ENCODE data around the gene SLC14A1.
"Not testable (repeated sequence)": the region's sequence is repeated elsewhere in the genome, so short reads cannot be mapped to it uniquely, and the experiment has no call there.

SLC14A1 gene

DNA sequence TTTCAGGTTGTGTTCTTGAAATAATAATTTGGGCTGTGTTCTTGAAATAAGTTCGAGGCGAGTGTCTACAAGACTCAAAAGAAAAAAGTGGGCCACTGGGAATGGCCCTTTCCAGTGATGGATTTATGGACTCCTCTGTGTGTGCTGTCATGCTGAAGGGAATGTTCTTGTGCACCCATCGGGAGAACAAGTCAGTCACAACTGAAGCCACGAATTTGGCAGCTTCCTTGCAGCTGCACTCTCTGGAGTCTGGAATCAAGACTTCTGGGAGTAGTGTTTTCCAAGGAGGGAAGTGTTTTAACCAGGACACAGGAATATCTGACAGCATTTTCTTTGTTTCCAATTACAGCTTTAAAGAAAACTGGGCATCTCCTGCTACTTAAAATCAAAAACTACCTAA, 620 bp downstream of the SLC14A1 start:
- no peak for DNase-seq

DNA sequence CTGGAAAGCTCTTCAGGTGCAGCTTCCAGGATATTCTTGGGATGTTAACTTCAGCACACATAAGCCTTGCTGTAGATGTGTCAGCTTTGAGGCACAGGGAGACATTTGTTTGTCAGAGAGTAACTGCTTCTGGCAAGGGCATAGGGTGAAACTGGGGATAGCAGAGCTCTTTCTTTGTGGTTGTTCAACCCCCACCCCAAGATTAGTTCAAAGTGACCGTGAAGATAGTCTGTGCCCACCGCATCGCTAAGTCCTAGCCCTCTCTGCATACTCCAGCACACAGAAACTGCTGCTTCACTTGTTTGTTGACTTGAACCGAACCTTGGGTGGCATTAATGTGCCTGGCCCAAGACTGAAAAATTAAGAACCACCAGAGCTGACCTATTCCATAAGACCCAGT, 1.4 kb downstream of the SLC14A1 start:
- DNase-seq, result no peak

DNA sequence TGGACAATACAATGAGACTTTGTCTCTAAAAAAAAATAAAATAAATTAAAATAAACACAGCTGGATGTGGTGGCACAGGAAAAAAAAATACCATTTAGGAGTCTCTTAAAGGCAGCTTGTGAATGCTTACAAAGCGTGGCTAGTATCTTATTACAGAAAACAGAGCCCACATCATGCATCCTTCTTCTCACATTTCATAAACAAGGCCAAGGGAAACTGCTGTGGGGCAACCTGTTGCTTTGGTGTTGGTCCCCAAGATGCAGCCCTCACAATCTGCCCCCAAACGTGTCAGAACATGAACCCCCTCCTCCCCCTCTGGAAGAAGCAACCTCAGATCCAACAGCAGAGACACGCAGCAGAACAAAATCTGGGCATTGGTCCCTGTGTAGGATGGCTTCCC, 2.6 kb downstream of the SLC14A1 start:
- DNase-seq, result no peak

DNA sequence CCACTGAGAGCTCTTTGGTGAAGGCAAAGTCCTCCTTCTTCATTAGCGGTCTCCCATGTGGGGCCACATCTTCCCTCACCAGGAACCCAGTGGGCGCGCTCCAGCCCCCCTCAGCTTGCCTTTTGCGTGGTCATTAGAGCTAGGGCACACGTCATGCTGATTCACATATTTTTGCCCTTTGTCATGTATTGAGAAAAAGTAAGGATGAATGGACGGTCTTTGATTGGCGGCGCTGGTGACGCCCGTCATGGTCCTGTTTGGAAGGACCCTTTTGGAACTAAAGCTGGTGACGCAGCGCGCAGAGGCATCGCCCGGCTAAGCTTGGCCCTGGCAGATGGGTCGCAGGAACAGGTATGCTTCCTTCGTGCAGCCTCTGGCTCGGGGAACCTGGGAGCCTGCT, 3.1 kb downstream of the SLC14A1 start:
- no peak for DNase-seq

DNA sequence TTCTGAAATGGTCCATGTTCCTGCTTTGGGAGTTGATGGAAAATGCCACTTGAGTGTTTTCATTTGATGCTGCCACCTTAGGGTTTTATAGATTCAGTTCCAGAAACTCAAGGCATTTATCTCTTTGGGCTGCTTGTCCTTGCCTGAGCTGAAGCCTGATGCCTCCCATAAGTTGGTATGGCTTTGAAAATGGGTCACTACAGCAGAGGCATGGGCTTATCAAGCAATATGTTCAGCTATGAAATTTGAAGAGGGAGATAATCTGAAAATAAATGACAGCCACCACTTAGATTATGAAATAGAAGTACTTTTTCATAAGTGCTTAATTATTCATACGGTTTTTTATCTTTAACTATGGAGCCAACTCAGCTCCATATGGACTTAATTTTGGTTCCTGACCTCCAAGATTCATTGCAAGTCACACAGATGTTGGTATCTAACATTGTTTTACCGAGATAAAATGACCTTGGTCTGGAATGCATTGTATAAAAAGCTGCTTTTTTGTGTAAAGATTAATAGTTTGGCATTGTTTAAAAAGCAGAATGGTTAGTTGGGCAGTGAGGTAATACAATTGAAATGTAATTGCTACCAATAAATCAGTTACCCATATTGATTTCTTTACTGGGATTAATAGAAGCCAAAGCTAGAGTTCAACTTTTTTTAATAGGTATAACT, 4.5 kb downstream of the SLC14A1 start:
- no peak for DNase-seq

DNA sequence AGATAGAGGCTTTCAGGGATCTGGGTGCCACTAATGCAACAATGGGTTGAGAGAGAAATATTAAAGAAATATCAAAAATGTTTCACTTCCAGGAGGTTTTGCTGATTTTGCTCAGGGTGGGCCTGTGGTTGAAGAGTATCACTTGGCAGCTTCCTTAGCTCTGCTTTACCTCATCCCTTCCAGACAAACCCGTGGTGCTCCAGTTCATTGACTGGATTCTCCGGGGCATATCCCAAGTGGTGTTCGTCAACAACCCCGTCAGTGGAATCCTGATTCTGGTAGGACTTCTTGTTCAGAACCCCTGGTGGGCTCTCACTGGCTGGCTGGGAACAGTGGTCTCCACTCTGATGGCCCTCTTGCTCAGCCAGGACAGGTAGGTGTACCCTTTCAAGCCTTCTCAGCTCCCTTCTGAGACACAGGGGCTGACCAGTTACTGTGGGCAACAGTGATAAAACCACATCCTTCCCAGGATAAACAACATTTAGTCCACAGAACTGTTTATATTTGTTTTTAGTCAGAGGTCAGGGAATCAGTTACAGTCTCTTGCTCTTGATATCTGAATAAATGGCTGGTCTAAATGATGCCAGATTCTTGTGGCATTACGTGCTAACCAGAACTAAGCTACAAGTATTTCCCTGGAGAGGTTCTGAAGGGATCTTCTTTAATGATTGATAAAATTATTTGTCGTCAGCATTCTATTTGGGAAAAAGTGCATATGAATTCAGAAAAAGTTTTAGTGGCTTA, 7.0 kb downstream of the SLC14A1 start:
- no peak for DNase-seq

DNA sequence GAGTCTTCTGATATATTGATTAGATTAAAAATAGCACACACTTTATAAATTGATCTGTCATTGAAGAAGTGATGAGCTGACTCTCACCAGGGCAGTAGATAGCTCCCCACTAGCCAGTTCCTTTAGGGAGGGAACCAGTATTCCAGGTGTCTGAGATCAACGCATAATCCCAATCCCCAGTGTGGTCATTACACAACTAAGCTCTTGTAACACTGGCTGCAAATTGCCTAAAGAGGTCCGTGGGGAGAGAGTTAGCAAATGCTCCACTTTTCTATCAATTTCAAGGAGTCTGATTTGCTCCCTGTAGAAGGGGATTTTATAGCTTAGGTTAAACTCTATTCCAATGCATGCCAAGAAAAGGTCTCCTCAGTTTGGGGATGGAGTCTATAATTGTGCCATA, 7.7 kb downstream of the SLC14A1 start:
- DNase-seq, result no peak

DNA sequence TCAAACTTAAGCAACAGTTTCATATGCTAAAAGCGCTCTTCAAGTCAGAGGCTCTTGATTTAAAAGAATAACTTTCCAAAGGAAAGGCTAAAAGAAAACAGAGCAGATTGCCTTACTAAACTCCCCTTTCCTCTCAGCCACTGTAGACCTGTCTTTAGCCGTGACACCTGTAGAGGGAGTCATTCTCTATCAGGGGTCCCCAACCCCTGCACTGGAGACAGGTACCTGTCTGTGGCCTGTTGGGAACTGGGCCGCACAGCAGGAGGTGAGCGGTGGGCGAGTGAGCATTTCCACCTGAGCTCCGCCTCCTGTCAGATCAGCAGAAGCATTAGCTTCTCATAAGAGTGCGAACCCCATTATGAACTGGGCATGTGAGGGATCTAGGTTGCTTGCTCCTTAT, 9.6 kb downstream of the SLC14A1 start:
- DNase-seq, result no peak

DNA sequence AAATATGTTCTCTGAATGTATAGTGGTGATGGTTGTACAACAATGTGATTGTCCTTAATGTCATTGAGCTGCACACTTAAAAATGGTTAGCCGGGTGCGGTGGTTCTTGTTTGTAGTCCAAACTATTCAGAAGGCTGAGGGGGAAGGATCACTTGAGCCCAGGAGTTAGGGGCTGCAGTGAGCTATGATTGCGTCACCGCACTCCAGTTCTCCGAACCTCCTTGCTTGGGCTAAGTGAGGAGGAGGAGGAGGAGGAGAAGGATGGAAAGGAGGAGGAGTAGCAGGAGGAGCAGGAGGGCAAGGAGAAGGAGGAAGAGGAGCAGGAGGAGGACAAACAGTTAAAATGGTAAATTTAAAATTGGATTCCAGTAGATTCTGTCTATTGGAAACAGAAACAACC, 10.5 kb downstream of the SLC14A1 start:
- DNase-seq, result no peak

DNA sequence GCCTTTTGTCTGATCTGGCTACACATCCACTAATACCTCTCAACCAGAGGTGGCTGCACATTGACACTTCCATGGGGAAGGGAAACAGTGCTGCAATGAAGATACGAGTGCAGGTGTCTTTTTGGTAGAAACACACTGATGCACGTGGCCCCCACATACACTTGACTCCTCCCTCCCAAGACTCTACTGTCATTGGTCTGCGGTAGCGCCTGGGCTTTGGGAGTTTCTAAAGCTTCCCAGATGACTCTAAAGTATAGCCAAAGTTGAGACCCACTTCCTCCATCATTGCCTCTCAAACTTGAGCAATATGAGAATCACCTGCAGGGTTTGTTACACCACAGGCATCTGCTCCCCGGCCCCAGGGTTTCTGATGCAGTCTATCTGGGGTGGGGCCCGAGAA, 11.0 kb downstream of the SLC14A1 start:
- no peak for DNase-seq

DNA sequence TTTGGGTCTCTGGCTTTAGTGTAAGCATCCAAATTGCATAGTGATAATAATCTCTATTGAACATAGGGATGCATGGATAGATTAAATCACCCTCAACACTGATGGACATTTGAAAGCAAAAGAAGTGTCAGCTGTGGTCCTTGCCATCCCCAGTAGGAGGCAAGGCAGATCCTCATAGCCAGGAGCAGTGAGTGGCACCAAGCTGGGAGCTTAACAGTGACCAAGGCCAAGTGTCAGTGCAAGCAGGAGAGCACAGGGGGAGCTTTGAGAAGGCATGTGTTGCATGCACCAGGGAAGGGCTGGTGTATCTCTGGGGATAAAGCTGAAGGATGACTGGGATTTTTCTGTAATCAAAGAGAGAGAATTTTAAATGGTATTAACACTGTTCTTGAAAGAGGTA, 14.7 kb downstream of the SLC14A1 start:
- DNase-seq, result no peak

DNA sequence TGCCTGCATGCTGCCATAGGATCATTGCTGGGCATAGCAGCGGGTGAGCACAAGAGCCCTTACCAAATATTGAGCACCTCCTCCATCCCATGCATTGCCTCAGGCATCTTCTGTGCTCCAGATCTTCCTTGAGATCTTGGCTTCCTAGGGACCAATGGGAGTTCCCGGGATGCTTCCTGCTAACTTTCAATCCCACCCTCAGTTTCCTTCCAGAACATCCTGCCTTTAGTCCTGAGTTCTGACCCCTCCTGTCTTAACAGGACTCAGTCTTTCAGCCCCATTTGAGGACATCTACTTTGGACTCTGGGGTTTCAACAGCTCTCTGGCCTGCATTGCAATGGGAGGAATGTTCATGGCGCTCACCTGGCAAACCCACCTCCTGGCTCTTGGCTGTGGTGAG, 15.3 kb downstream of the SLC14A1 start:
- no peak for DNase-seq

DNA sequence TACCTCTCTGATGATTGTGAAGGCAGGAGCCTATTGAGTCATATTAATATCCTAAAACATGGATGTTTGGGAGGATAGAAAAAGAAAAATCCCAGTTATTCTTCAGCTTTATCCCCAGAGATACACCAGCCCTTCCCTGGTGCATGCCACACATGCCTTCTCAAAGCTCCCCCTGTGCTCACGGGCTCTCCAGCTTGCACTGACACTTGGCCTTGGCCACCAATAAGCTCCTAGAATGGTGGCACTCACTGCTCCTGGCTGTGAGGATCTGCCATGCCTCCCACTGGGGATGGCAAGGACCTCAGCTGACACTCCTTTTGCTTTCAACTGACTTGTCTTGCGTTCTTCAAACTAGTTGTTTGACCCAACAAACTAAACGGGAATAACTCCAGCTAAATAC, 15.9 kb downstream of the SLC14A1 start:
- DNase-seq, result no peak

DNA sequence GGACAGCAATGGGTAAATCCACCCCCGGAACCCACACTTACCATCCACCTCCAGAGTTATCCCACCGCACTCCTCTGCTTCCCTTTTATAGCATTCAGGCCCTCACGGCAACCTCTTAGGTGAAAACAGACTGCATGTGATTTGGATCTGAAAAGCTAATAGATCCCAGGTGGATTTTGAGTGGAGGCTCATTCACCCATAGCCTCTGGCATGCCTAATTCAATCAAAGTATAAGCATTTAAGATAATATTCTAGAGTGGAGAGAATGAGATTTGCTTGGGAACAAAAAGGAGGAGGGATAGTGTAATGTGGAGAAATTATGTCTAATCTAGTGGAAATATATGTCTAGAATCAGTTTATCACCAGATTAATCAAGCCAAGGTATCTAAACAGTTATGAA, 17.1 kb downstream of the SLC14A1 start:
- no peak for DNase-seq

DNA sequence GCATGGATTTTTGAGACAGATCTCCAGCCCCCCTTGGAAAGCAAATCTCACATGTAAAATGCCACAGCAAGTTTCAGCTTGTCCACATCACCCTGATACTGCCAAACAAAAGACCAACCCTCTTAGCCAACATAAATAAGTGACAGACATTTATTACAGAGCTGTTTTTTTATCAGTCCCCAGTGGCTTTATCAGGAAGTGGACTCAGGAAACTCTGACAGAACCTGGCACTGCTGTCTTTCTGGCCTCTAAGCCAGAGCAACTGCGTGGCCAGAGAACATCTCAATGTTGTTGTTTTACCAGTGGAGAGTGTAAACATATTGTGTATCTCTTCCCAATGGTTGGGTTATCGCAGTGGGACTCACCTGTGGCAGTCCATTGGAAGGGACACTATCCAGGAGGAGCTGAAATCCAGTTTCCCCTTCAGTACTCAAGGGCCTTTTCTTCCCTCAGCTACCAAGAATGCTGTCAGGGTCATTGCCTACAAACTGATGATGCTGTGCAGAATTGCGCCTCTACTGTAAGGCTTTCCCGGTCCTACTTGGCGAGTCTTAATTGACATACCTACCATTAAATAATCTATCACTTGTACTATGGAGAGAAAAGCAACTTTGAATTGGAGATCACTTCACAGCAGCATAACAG, 22.0 kb downstream of the SLC14A1 start:
- no peak for DNase-seq

DNA sequence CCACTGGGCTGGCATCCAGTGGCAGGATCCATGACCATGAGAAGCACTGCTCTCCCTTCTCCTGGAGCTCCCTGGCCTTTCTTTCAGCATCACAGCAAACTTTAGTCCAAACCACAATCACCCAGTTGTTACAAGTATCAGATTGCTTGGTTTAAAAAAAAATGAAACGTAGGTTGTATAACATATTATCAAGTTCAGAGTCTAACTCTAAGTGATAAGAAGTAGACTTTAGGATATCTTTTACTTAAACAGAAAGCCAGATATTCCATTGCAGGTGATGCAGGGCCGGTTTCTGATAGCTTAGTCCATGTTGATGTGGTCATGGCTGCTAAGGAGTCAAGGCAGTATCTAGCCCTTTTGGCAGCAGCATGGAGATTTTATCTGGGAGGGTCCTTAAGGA, 24.5 kb downstream of the SLC14A1 start:
- no peak for DNase-seq

DNA sequence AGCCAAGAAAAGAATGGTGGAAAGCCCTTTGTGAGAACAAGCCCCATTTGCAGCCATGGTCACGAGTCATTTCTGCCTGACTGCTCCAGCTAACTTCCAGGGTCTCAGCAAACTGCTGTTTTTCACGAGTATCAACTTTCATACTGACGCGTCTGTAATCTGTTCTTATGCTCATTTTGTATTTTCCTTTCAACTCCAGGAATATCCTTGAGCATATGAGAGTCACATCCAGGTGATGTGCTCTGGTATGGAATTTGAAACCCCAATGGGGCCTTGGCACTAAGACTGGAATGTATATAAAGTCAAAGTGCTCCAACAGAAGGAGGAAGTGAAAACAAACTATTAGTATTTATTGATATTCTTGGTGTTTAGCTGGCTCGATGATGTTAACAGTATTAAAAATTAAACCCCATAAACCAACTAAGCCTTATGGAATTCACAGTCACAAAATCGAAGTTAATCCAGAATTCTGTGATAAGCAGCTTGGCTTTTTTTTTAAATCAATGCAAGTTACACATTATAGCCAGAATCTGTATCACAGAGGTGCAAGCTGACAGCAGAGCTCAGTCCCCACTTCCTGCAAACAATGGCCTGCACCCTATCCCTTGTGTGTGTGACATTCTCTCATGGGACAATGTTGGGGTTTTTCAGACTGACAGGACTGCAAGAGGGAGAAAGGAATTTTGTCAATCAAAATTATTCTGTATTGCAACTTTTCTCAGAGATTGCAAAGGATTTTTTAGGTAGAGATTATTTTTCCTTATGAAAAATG, 26.1 kb downstream of the SLC14A1 start:
- DNase-seq, result no peak

DNA sequence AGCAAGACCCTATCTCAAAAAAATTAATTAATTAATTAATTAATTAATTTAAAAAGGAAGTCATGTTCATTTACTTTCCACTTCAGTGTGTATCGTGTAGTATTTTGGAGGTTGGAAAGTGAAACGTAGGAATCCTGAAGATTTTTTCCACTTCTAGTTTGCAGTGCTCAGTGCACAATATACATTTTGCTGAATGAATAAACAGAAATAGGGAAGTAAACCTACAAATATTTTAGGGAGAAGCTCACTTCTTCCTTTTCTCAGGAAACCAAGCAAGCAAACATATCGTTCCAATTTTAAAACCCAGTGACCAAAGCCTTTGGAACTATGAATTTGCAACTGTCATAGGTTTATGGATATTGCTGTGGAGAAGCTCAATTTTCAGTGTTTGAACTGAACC, 27.8 kb downstream of the SLC14A1 start:
- no peak for DNase-seq

DNA sequence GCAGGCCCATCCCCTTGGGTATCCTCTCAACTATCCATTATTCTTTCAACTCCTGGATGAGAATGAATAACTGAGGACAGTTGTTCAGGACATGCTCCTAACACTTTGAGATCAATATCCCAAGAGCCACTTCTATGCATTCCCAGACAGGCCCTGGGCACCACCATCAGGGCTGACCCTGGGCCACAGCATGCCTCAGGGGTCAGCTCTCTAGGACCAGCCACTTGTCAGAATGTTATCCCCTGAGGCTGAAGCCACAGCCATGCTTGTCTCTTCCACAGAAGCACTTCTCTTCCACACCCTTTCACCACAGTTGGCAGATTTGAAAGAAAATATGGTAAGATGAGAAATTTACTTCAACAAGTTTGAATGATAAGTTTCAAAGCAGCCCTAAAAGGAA, 28.7 kb downstream of the SLC14A1 start:
- no peak for DNase-seq

DNA sequence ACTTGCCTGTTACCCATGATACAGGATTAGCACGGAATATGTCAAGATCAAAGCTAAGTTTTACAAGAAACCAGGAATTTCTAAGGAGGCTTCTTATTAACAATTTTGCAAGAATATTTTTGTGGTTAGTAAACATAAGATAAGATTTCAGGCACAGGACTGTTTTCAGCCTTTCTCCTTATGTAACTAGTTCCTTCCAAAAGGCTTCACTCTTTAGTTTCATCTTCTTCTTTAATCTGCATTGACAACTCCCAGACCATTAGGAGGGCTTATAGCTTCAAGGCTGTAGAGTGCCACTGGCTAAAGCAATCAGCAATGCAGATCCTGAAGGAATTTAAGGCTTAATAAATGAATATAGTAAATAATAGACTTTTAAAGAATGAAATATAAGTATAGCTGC, 29.3 kb downstream of the SLC14A1 start:
- DNase-seq, result no peak

DNA sequence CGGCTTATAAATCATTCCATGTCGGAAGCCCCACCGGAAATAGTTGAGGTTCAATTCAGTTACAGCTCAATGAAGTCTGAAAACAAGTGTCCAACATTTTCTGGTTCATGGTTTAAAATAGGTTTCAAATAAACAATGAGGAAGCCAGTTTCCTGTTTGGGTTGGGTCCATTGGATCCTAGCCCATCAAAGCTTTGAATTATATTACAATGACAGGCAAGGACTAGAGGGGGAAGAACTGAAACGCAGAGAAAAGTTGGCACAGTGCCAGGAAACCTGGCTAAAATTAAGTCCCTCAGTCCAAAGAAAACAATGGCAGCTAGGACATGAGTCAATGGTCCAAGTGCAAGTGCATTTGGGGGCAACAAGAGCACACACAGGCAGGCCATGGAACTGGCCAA, 32.0 kb downstream of the SLC14A1 start:
- DNase-seq, result no peak

DNA sequence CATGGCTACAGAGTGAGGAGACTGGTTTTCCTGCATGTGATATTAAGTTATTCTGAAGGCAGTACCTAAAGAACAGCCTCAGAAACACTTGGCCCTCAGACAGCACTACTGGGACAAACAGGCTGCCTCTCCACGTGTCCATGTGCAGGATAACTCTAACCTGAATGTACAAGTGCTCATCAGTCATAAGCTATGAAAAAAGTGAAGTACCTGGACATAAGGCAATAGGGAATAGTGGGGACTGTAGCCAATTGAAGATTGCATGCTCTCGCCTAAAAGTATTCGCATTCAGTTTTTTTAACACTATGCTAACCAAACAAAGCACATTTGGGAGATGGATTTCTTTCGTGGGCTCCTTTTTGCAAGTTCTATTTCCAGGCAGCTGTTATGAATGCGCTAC, 33.0 kb downstream of the SLC14A1 start:
- DNase-seq, result no peak

DNA sequence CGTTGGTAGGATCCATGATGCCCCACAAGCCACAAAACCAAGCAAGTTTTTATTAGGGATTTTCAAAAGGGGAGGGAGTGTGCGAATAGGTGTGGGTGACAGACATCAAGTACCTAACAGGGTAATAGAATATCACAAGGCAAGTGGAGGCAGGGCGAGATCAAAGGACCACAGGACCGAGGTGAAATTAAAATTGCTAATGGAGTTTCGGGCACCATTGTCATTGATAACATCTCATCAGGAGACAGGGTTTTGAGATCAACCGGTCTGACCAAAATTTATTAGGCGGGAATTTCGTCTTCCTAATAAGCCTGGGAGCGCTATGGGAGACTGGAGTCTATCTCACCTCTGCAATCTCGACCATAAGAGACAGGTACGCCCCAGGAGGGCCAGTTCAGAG, 33.7 kb downstream of the SLC14A1 start:
- DNase-seq, result not testable (repeated sequence)

Measured in activated T-cell treated with anti-CD3 and anti-CD28 coated beads, Interleukin-2, amount 50 U/mL, for 48 hours (primary cell).